ENCODE measurements around the gene FAM222A.

GRCh38 chr12:109808876-109809646 lies 95.4 kb downstream of the FAM222A start:
- no peak for TF ChIP-seq POLR2A (IDR thresholded peaks at IDR 0.05; ENCODE audit: low read length)
- TF ChIP-seq GATA1 (IDR thresholded peaks at IDR 0.05; ENCODE audit: low read depth, low read length), result no peak

Data from erythroblast (primary cell).